HL-60 (cell line): ENCODE measurements around the gene TP53TG5.

Experiments used
- CTCF ChIP-seq: IDR thresholded peaks from one replicate; pipeline ENCODE4 v1.5.1; 2011; ENCODE audit warnings: low read length, control low read depth, inconsistent platforms; ENCODE audit not compliant: insufficient read depth
- GABPA ChIP-seq: IDR thresholded peaks from 2 replicates; pipeline ENCODE4 v1.6.1; 2012; ENCODE audit warnings: low read depth

- TF ChIP-seq CTCF (no peak), GABPA (no peak)
Measured at GRCh38 chr20:45340951-45341350, 37.2 kb downstream of the TP53TG5 start.
